SK-N-SH (cell line): ENCODE data around the gene BICD2. TPM values are rescaled to one million over a fixed set of nuclear protein-coding genes. Genes with fewer than 3 reads are reported as not detected.

Source experiments
- CTCF ChIA-PET: fragments of 300-600, 350-600 bp; formaldehyde crosslinking; extraction: SDS; loops from one replicate; lab custom pipeline; 2021; lab: Yijun Ruan, JAX
- POLR2A ChIA-PET: fragments of 350-600 bp; sonication (Branson Sonifier 250); formaldehyde crosslinking; extraction: SDS; loops from one replicate; lab custom pipeline; 2020; ENCODE audit warnings: antibody characterized with exemption, inconsistent platforms; lab: Yijun Ruan, JAX
- DNase-seq: peaks from one replicate; pipeline ENCODE4 v3.0.0; 2012
- H2AFZ ChIP-seq: fragments of 200-600 bp; sonication (generic); 2 replicates; pipeline ENCODE4 v1.8.1; 2016; ENCODE audit warnings: antibody characterized with exemption, mild to moderate bottlenecking, low read depth
- H3F3A ChIP-seq: fragments of 200-600 bp; sonication (generic); replicated peaks from 2 replicates; pipeline ENCODE3; 2016; ENCODE audit warnings: antibody characterized with exemption, mild to moderate bottlenecking; ENCODE audit not compliant: insufficient read depth
- H3K27ac ChIP-seq, 2 experiments: fragments of 200-500 bp in 1 of 2; fragments of 200-600 bp in 1 of 2; sonication (Bioruptor generic) in 1 of 2; sonication (generic), shearing (Covaris generic) in 1 of 2; 2 replicates each; pipeline versions ENCODE4 v1.5.1 to v1.6.1; 2014 to 2016; ENCODE audit warnings: low read depth in 2 of 2, inconsistent platforms in 1 of 2, low read length in 1 of 2, mild to moderate bottlenecking in 1 of 2, mixed read lengths in 1 of 2
- H3K27me3 ChIP-seq: fragments of 200-600 bp; sonication (generic), shearing (Covaris generic); 2 replicates; pipeline ENCODE4 v1.6.1; 2016; ENCODE audit warnings: mixed run types; ENCODE audit not compliant: insufficient read depth
- H3K36me3 ChIP-seq, 2 experiments: fragments of 200-500 bp in 1 of 2; fragments of 200-600 bp in 1 of 2; sonication (Bioruptor generic) in 1 of 2; sonication (generic) in 1 of 2; replicated peaks in 1 of 2; 2 replicates each; pipeline versions ENCODE3 to v1.5.1; 2014 to 2016; ENCODE audit warnings: low read length in 1 of 2, mild to moderate bottlenecking in 1 of 2; ENCODE audit not compliant: insufficient read depth in 2 of 2, control insufficient read depth in 1 of 2
- H3K4me1 ChIP-seq, 2 experiments: fragments of 200-500 bp in 1 of 2; fragments of 200-600 bp in 1 of 2; sonication (Bioruptor generic) in 1 of 2; sonication (generic), shearing (Covaris generic) in 1 of 2; 2 replicates each; pipeline versions ENCODE4 v1.5.1 to v1.6.1; 2014 to 2016; ENCODE audit warnings: low read depth in 1 of 2, low read length in 1 of 2, mixed run types in 1 of 2; ENCODE audit not compliant: insufficient read depth in 2 of 2, control insufficient read depth in 1 of 2
- H3K4me2 ChIP-seq: fragments of 200-600 bp; sonication (generic), shearing (Covaris generic); 2 replicates; pipeline ENCODE4 v1.6.1; 2017; ENCODE audit warnings: mixed run types
- H3K4me3 ChIP-seq, 2 experiments: fragments of 200-500 bp in 1 of 2; fragments of 200-600 bp in 1 of 2; sonication (Bioruptor generic) in 1 of 2; sonication (generic), shearing (Covaris generic) in 1 of 2; 2 replicates each; pipeline versions ENCODE4 v1.5.1 to v1.8.1; 2014 to 2016; ENCODE audit warnings: low read depth in 2 of 2, inconsistent platforms in 1 of 2, low read length in 1 of 2, mild to moderate bottlenecking in 1 of 2, mixed read lengths in 1 of 2, moderate library complexity in 1 of 2
- H3K79me2 ChIP-seq: fragments of 200-600 bp; sonication (generic); 2 replicates; pipeline ENCODE4 v1.8.1; 2017; ENCODE audit warnings: mild to moderate bottlenecking; ENCODE audit not compliant: insufficient read depth
- H3K9ac ChIP-seq: fragments of 200-600 bp; sonication (generic); 2 replicates; pipeline ENCODE4 v1.6.1; 2017; ENCODE audit warnings: mixed run types
- H3K9me2 ChIP-seq: fragments of 200-600 bp; sonication (generic); 2 replicates; pipeline ENCODE4 v1.6.1; 2017; ENCODE audit warnings: mixed run types
- H3K9me3 ChIP-seq: fragments of 200-600 bp; sonication (generic); 2 replicates; pipeline ENCODE4 v1.6.1; 2017; ENCODE audit warnings: mixed run types, mild to moderate bottlenecking, moderate library complexity
- H4K20me1 ChIP-seq: fragments of 200-600 bp; sonication (generic); 2 replicates; pipeline ENCODE4 v1.6.1; 2017; ENCODE audit warnings: mild to moderate bottlenecking, mixed run types; ENCODE audit not compliant: insufficient read depth
- CHD2 ChIP-seq: fragments of 150-350 bp; IDR thresholded peaks from 2 replicates; pipeline ENCODE4 v1.6.1; 2018; ENCODE audit warnings: low read length; ENCODE audit not compliant: partially characterized antibody
- ELF1 ChIP-seq: IDR thresholded peaks from 2 replicates; pipeline ENCODE4 v1.4.0; 2012
- EP300 ChIP-seq, 2 experiments: IDR thresholded peaks; 2 replicates each; pipeline versions ENCODE4 v1.4.0 to v1.6.1; 2012; ENCODE audit warnings: borderline replicate concordance in 1 of 2, low read depth in 1 of 2, low read length in 1 of 2
- GABPA ChIP-seq: IDR thresholded peaks from 2 replicates; pipeline ENCODE4 v1.4.0; 2012; ENCODE audit warnings: low read depth, mild to moderate bottlenecking
- MEF2A ChIP-seq: IDR thresholded peaks from 2 replicates; pipeline ENCODE4 v1.4.0; 2012; ENCODE audit warnings: low read depth, borderline replicate concordance
- MXI1 ChIP-seq: IDR thresholded peaks from 2 replicates; pipeline ENCODE4 v1.6.1; 2012; ENCODE audit warnings: mild to moderate bottlenecking, low read depth, low read length, improper control_type of control experiment
- RAD21 ChIP-seq: IDR thresholded peaks from 2 replicates; pipeline ENCODE4 v1.6.1; 2012; ENCODE audit warnings: mild to moderate bottlenecking, low read length
- RCOR1 ChIP-seq: fragments of 150-350 bp; IDR thresholded peaks from 2 replicates; pipeline ENCODE4 v1.6.1; 2017; ENCODE audit warnings: antibody characterized with exemption, low read length
- RFX5 ChIP-seq: IDR thresholded peaks from 2 replicates; pipeline ENCODE4 v1.6.1; 2012; ENCODE audit warnings: mild to moderate bottlenecking, improper control_type of control experiment, low read length
- SIN3A ChIP-seq: IDR thresholded peaks from 2 replicates; pipeline ENCODE4 v1.6.1; 2012; ENCODE audit warnings: low read depth, mild to moderate bottlenecking, low read length, moderate library complexity, borderline replicate concordance
- TAF1 ChIP-seq: IDR thresholded peaks from 2 replicates; pipeline ENCODE4 v1.6.1; 2012; ENCODE audit warnings: low read depth, mild to moderate bottlenecking, low read length, moderate library complexity, borderline replicate concordance
- TEAD4 ChIP-seq: IDR thresholded peaks from 2 replicates; pipeline ENCODE4 v1.4.0; 2012; ENCODE audit warnings: mild to moderate bottlenecking, borderline replicate concordance; ENCODE audit not compliant: insufficient read depth
- YY1 ChIP-seq: IDR thresholded peaks from 2 replicates; pipeline ENCODE4 v1.4.0; 2012; ENCODE audit warnings: low read depth, mild to moderate bottlenecking
- WGBS: methylation state at CpG from one replicate; pipeline ENCODE4 v1.1.6; 2017; ENCODE audit warnings: low lambda C conversion rate; 5-methylcytosine and 5-hydroxymethylcytosine counted together
- polyA plus RNA-seq, 3 experiments: library from polyadenylated mRNA; depleted of rRNA; stranded (reverse); fragments of >200 nt; gene quantifications; 2 replicates each; pipeline ENCODE4 v1.2.3, GENCODE V29; 2012
- TF ChIP-seq, protein P1 (sequence below): IDR thresholded peaks from 2 replicates; pipeline ENCODE4 v1.4.0; 2012; ENCODE audit warnings: low read depth, borderline replicate concordance
- TF ChIP-seq, protein P2 (sequence below): fragments of 150-350 bp; IDR thresholded peaks from 2 replicates; pipeline ENCODE4 v1.6.1; 2017; ENCODE audit warnings: antibody characterized with exemption, low read length, low read depth, borderline replicate concordance
- TF ChIP-seq, protein P3 (sequence below): fragments of 150-350 bp; IDR thresholded peaks from 2 replicates; pipeline ENCODE4 v1.6.1; 2016; ENCODE audit warnings: mild to moderate bottlenecking, low read depth, low read length

The BICD2 gene
- polyA plus RNA-seq, 1 of the 3 experiments (the other 2 are of a cell fraction): 19.6 TPM

GRCh38 chr9:92715488-92716231, 49.0 kb downstream of the BICD2 start:
- Histone ChIP-seq H3K27me3 (no peaks in the 10 kb centered on the region), H4K20me1 (no peaks in the 10 kb centered on the region), H3K4me3 (no peak overlapping the region), H3K9me3 (no peaks in the 10 kb centered on the region), H3K79me2 (no peaks in the 10 kb centered on the region; the same call in 1 of the 2 replicates), H3K4me1 (no peaks in the 10 kb centered on the region; a peak in 1 of 4 replicates), H3K36me3 (peaks cover 30 to 97% of the 10 kb centered on the region in 2 experiments), H3K4me2 (no peak overlapping the region), H3K9me2 (no peaks in the 10 kb centered on the region), H3K9ac (no peak overlapping the region), H3F3A (no peaks in the 10 kb centered on the region), H3K27ac (no peak overlapping the region), H2AFZ (no peak overlapping the region)
- DNase-seq: no peak
- ChIA-PET CTCF (interaction anchor here (0.6 to 9.1 kb wide), 30 partner anchors 9 to 221 kb away, joined by 3 to 177 read pairs (median 4); partner anchors contain the start of genes BICD2 and IPPK), POLR2A (no interaction called here)
- WGBS: 77% methylated on average over 2 of the region's 17 CpGs
- no peak for TF ChIP-seq RCOR1

- Histone ChIP-seq H4K20me1 (no peaks in the 10 kb centered on the region), H3K27me3 (no peaks in the 10 kb centered on the region), H3K4me2 (no peak overlapping the region), H3K9me3 (no peaks in the 10 kb centered on the region), H3F3A (no peaks in the 10 kb centered on the region), H2AFZ (no peak overlapping the region), H3K9me2 (no peaks in the 10 kb centered on the region), H3K4me3 (no peak overlapping the region), H3K27ac (no peak overlapping the region), H3K79me2 (no peaks in the 10 kb centered on the region; the same call in 1 of the 2 replicates), H3K4me1 (no peaks in the 10 kb centered on the region; a peak in 1 of 4 replicates), H3K9ac (no peak overlapping the region), H3K36me3 (peaks cover 33 to 92% of the 10 kb centered on the region in 2 experiments)
- ChIA-PET POLR2A (no interaction called here), CTCF (interaction anchor here (1.0 to 9.1 kb wide), 8 partner anchors 11 to 81 kb away, joined by 3 to 177 read pairs (median 8); partner anchors contain the start of gene BICD2)
- DNase-seq: no peak
- TF ChIP-seq MXI1 (no peak), YY1 (no peak), EP300 (IDR thresholded peaks at IDR 0.05; ENCODE audit: borderline replicate concordance in 1 of 2, low read depth in 1 of 2, low read length in 1 of 2) (no peak), CHD2 (no peak), SIN3A (no peak), MEF2A (no peak), RFX5 (no peak), RAD21 (no peak), TAF1 (no peak), GABPA (no peak), TEAD4 (no peak), ELF1 (no peak)
- TF ChIP-seq, protein P1, sequence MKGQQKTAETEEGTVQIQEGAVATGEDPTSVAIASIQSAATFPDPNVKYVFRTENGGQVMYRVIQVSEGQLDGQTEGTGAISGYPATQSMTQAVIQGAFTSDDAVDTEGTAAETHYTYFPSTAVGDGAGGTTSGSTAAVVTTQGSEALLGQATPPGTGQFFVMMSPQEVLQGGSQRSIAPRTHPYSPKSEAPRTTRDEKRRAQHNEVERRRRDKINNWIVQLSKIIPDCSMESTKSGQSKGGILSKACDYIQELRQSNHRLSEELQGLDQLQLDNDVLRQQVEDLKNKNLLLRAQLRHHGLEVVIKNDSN: no peak
- TF ChIP-seq, protein P2, sequence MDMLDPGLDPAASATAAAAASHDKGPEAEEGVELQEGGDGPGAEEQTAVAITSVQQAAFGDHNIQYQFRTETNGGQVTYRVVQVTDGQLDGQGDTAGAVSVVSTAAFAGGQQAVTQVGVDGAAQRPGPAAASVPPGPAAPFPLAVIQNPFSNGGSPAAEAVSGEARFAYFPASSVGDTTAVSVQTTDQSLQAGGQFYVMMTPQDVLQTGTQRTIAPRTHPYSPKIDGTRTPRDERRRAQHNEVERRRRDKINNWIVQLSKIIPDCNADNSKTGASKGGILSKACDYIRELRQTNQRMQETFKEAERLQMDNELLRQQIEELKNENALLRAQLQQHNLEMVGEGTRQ: no peak
- TF ChIP-seq, protein P3, sequence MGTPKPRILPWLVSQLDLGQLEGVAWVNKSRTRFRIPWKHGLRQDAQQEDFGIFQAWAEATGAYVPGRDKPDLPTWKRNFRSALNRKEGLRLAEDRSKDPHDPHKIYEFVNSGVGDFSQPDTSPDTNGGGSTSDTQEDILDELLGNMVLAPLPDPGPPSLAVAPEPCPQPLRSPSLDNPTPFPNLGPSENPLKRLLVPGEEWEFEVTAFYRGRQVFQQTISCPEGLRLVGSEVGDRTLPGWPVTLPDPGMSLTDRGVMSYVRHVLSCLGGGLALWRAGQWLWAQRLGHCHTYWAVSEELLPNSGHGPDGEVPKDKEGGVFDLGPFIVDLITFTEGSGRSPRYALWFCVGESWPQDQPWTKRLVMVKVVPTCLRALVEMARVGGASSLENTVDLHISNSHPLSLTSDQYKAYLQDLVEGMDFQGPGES: no peak
- WGBS: 98% methylated on average over 11 of the region's 34 CpGs
Observed at GRCh38 chr9:92714787-92715487, 49.7 kb downstream of the BICD2 start.
